22Rv1 (cell line): ENCODE measurements around the gene ATF6.

ENCODE experiments used
- CTCF ChIP-seq: fragments of 450-650 bp; IDR thresholded peaks from 2 replicates; pipeline ENCODE4 v1.5.1; 2017; ENCODE audit warnings: mild to moderate bottlenecking
- ZFX ChIP-seq: fragments of 450-650 bp; IDR thresholded peaks from 2 replicates; pipeline ENCODE4 v1.6.1; 2017; ENCODE audit warnings: antibody characterized with exemption, borderline replicate concordance

- TF ChIP-seq CTCF, result no peak
- no peak for TF ChIP-seq ZFX
Observed at GRCh38 chr1:161721738-161722343, 44.3 kb upstream of the ATF6 start.
